Measurements from ENCODE around the gene C19orf18.
"Not testable (repeated sequence)": the region's sequence is repeated elsewhere in the genome, so short reads cannot be mapped to it uniquely, and the experiment has no call there.

Gene C19orf18

GRCh38 chr19:57935731-57936130 is 38.6 kb downstream of the C19orf18 start:
- H3K27me3 ChIP-seq (ENCODE audit: insufficient read depth, low read depth), result peaks cover 5% of the 10 kb centered on the region; the same call in 1 of the 2 replicates
- H3K4me2 ChIP-seq, result no peak overlapping the region
- H3K27ac ChIP-seq, result no peak overlapping the region
- H2AFZ ChIP-seq (ENCODE audit: low read depth), result no peak overlapping the region
- no peak overlapping the region for H3K4me3 ChIP-seq (IDR thresholded peaks at IDR 0.05; ENCODE audit: insufficient read depth, low read depth, low read length)
- H3K36me3 ChIP-seq (ENCODE audit: insufficient read depth), result no peaks in the 10 kb centered on the region
- TF ChIP-seq CTCF (conservative IDR thresholded peaks at IDR 0.05; ENCODE audit: low read depth, low read length), result no peak
- H3K4me1 ChIP-seq (ENCODE audit: low read depth, poor library complexity, severe bottlenecking), result no peaks in the 10 kb centered on the region
- no peak overlapping the region for H3K9ac ChIP-seq
- no peaks in the 10 kb centered on the region for H4K20me1 ChIP-seq (ENCODE audit: insufficient read depth)
- no peaks in the 10 kb centered on the region for H3K79me2 ChIP-seq (ENCODE audit: insufficient read depth, low read depth)

GRCh38 chr19:57934820-57935665 is 39.3 kb downstream of the C19orf18 start, which contains the start of gene ZNF418:
Gene ZNF418, minus strand, starts transcription at chr19:57935402. Its CDS starts 1,580 bp downstream, at chr19:57933822.
- Histone ChIP-seq H3K4me1 (ENCODE audit: low read depth, poor library complexity, severe bottlenecking) (no peaks in the 10 kb centered on the region), H3K36me3 (ENCODE audit: insufficient read depth) (no peaks in the 10 kb centered on the region), H4K20me1 (ENCODE audit: insufficient read depth) (no peaks in the 10 kb centered on the region), H2AFZ (ENCODE audit: low read depth) (no peak within 1 kb of the TSS), H3K27ac (no peak within 1 kb of the TSS), H3K4me3 (IDR thresholded peaks at IDR 0.05; ENCODE audit: insufficient read depth, low read depth, low read length) (no peak within 1 kb of the TSS), H3K27me3 (ENCODE audit: insufficient read depth, low read depth) (peaks cover 5% of the 10 kb centered on the region; the same call in 1 of the 2 replicates), H3K4me2 (no peak within 1 kb of the TSS), H3K9ac (no peak within 1 kb of the TSS), H3K79me2 (ENCODE audit: insufficient read depth, low read depth) (no peaks in the 10 kb centered on the region)
- no peak for TF ChIP-seq CTCF (conservative IDR thresholded peaks at IDR 0.05; ENCODE audit: low read depth, low read length)

GRCh38 chr19:57927587-57927986 is 46.7 kb downstream of the C19orf18 start:
- H3K9ac ChIP-seq, result no peak overlapping the region
- TF ChIP-seq CTCF (conservative IDR thresholded peaks at IDR 0.05; ENCODE audit: low read depth, low read length), result no peak
- H3K4me3 ChIP-seq (IDR thresholded peaks at IDR 0.05; ENCODE audit: insufficient read depth, low read depth, low read length), result no peak overlapping the region
- H4K20me1 ChIP-seq (ENCODE audit: insufficient read depth), result no peaks in the 10 kb centered on the region
- no peaks in the 10 kb centered on the region for H3K36me3 ChIP-seq (ENCODE audit: insufficient read depth)
- H3K79me2 ChIP-seq (ENCODE audit: insufficient read depth, low read depth), result no peaks in the 10 kb centered on the region
- no peaks in the 10 kb centered on the region; the same call in 1 of the 2 replicates for H3K27me3 ChIP-seq (ENCODE audit: insufficient read depth, low read depth)
- no peak overlapping the region for H3K4me2 ChIP-seq
- H3K4me1 ChIP-seq (ENCODE audit: low read depth, poor library complexity, severe bottlenecking), result no peaks in the 10 kb centered on the region
- no peak overlapping the region for H3K27ac ChIP-seq
- H2AFZ ChIP-seq (ENCODE audit: low read depth), result no peak overlapping the region

- not testable (repeated sequence) for H3K4me3 ChIP-seq (IDR thresholded peaks at IDR 0.05; ENCODE audit: insufficient read depth, low read depth, low read length); H3K79me2 ChIP-seq (ENCODE audit: insufficient read depth, low read depth); H4K20me1 ChIP-seq (ENCODE audit: insufficient read depth); H3K4me1 ChIP-seq (ENCODE audit: low read depth, poor library complexity, severe bottlenecking); H3K36me3 ChIP-seq (ENCODE audit: insufficient read depth); H3K27me3 ChIP-seq (ENCODE audit: insufficient read depth, low read depth)
- Histone ChIP-seq H3K4me2 (peak within 1 kb of the TSS; percentile 79), H2AFZ (ENCODE audit: low read depth) (peak within 1 kb of the TSS; percentile 86), H3K27ac (peak within 1 kb of the TSS; percentile 27; the same call in 1 of the 2 replicates), H3K9ac (peak within 1 kb of the TSS; percentile 59)
Observed at GRCh38 chr19:57916168-57916995, 58.0 kb downstream of the C19orf18 start, which contains the start of gene ZNF417. Gene ZNF417, minus strand, starts transcription at chr19:57916592. Its CDS starts 181 bp downstream, at chr19:57916411.
